ENCODE measurements around the gene C20orf96.

The C20orf96 gene

DNA sequence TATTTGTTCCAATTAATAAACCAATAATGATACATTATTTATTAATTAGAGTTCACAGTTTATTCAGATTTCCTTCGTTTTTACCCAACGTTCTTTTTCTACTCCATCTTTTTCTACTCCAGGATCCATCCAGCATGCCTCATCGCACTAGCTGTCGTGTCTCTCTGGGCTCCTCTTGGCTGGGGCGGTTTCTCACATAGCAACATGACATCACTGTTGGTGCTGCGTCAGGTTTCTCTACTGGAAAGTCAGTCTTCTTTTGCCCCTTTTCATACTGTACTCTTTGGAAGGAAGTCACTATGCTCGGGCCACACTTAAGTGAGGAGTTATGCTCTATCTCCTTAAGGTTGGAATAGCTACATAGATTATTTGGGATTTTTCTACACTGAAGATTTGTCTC, 21.1 kb upstream of the C20orf96 start:
- no peak for DNase-seq

DNA sequence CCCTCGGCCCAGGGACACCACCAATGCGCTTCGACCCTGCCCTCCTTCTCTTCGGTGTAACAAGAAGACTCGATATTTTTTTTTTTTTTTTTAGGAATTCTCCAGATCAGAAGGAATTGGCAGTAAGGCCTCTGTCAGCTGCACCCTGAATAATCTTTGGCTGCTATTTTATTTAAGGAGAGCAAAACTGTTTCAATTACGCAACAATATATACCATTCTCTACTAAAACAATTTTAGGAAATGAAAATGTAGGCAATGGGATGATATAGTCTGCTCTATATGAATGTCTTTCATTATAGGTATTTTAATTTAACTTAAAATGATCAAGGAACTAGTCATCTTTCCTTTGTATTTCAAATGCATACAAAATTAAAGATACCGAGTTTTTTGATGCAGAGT, 20.1 kb upstream of the C20orf96 start:
- no peak for DNase-seq

DNA sequence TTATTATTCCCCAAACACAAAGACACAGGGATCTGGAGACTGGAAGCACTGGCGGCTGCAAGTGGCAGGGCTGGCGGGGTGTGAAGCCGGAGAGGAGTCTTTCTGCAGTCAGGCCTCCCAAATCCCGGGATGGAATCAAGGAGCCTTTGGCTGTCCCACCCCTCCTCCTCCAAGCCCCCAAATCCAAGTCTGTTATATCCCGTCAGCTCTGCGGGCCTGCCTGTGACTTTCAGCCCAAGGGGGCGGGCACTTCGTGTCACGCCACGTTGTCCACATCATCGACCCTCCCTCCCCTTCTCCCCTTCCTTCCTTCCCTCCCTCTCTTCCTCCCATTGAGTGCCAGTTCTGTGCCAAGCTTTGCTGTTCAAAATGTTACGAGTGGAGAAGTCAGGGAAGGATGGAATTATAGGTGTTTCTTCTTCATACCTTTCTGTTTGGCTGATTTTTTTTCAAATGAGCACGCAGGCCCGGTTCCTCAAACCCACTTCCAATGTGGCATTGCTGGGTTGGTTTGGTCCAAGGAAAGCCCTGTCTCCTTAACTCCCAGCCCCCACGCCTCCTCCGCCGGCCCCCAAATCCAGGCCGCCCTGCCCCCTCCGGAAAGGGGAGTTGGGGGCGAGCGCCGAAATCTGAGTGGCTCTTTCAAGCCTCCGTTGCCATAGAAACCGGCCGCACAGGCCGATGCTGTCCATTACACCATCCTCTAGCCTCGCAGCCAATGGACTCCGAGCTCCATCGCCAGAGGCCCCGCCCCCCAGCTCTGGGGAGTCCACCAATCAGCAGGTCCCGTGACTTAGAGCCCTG, 19.5 kb upstream of the C20orf96 start:
- DNase-seq = peak; percentile 80

DNA sequence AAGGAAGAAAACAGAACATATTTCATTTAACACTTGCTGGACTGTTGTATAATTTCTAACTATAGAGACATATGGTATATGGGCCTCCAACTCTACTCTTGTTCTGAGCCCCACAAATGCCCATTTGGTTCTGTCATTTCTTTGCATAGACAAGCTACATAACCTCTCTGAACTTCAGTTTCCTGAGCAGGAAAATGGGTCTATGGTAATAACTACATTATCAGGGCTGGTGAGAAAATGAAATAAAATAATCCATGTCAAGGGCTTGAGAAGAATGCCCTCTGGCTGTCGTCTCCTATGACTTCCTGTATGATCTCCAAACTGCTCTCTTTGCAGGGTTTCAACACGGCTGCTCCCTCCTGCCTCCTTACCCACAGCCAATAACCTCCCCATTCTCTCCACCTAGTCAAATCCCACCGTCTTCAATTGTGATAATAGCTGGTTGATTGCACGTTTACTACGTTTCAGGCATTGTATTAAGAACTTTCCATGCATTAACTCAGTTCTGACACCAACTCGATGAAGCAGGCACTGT, 18.8 kb upstream of the C20orf96 start:
- no peak for DNase-seq

DNA sequence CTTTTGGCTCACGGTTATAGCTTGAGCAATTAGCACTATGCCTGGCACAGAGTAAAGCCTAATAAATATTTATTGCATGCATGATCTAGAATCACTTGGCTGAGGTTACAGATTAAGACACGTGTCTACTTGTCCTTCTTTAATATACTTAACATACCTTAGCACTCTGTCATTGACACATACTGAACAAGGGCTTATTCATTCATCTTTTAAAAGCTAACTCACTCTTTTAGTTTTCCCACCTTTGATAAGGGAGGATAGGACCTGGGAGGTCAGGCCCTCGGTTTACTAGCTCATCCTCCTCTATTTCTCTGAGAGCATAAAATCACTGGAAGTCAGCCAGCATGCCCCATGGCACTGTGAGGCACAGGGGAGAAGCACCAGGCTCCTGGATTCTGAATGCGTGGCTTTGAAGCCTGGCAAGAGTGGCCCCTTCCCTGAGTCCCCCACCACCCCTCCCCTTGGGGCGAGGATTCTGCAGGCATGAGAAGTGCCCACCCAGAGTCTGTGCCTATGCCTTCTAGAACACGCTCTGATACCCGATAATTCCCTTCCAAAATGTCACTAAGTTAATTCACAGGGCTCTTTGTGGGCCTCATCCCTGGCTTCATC, 18.0 kb upstream of the C20orf96 start:
- no peak for DNase-seq

DNA sequence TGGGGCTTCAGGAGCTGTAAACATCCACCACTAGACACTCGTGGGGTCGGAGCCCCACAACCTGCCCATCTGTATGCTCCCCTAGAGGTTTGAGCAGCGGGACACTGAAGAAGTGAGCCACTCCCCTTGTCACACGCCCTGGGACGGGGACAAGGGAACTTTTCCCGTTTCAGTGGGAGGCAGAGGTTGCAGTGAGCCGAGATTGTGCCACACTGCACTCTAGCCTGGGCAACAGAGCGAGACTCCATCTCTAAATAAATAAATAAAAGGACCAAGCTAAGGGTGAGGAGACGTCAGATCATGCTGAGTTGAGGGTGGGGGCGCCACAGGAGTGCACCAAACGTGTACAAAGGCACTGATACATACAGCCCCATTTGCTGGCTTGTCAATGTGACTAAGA, 15.2 kb upstream of the C20orf96 start:
- no peak for DNase-seq

DNA sequence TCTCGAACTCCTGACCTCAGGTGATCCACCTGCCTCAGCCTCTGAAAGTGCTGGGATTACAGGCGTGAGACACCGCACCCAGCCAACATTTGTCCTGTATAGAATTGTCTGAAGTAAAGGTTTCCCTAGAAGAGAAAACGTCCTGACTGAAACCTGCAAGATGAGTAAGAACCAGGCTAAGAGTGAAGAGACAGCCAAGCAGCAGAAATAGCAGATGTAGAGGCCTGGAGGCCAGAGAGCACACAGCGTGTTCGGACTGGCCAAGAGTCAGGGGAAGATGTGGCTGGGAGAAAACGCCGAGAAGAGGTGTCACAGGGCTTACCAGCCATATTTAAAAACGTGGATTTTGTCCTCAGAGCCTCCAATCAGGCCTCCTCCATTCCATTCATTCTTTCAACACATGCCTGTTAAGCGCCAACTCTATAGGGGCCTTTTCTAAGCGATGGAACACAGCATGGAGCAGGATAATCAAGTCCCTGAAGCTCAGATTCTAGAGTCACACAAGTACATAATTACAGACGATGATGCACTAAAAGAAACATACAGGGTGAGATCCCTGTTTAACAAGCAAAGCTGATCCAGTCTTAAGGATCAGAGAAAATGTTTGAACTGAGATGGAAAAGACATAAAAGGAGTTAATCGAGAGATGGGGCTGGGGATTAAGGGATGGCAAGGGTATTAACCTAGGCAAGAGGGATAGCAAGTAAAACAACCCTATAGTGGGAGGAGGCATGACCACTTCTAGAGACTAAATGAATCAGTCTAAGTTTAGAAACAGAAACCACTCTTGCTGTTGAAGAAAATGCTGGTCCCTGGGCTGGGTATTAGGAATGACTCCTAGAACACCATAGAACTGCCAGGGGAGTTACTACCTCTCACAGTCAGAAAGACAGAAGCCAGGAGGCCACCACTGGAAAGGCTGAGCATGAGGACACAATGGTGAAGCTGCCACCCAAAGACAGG, 11.6 kb upstream of the C20orf96 start:
- no peak for DNase-seq

DNA sequence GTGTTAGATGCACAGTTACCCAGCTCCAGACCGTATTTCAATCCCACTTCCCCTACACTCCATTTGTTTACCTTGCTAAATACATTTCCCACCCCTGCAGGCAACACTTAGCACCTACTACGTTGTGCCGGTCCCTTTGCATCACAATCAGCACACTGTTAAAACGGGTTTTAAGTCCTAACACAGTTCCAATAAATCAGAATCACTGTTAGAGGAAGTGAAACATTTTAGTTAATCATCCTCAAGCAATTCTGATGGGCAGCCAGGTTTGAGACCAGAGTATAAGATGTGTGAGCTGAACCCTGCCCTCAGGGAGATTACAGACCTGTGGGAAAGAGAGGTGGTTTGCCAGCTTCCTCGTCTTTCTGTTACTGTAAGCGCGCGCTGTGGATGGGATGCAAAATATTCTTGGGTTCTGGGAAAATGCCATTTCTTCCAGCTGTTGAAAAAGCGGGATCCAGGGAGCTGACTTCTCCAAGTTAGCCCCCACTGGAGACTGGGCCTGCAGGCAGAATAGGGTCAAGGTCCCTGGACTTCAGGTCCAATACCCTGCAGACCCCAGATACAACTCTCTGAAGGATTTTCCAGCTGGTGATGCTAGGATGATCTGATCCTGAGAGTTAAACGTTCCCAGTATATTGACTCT, 9.9 kb upstream of the C20orf96 start:
- no peak for DNase-seq

DNA sequence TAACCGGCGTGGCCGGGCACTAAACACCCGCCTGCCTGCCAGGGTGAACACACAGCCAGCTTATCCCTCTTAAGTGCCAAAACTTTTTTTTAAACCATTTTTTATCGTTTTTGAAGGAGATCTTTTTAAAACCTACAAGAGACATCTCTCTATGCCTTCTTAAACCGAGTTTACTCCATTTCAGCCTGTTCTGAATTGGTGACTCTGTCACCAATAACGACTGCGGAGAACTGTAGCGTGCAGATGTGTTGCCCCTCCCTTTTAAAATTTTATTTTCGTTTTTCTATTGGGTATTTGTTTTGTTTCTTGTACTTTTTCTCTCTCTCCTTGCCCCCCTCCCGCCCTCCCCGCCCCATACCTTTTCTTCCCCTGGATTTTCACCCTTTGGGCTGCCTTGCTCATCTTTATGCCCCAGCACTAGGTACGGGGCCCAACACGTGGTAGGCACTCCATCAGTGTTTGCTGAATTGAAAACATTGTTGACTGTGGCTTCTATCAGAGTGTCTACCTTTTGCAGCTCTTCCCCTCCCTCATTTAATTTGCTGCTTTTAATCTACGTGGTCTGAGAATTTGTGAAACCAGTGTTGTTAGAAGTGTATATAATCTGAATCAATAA, 8.3 kb upstream of the C20orf96 start:
- no peak for DNase-seq

DNA sequence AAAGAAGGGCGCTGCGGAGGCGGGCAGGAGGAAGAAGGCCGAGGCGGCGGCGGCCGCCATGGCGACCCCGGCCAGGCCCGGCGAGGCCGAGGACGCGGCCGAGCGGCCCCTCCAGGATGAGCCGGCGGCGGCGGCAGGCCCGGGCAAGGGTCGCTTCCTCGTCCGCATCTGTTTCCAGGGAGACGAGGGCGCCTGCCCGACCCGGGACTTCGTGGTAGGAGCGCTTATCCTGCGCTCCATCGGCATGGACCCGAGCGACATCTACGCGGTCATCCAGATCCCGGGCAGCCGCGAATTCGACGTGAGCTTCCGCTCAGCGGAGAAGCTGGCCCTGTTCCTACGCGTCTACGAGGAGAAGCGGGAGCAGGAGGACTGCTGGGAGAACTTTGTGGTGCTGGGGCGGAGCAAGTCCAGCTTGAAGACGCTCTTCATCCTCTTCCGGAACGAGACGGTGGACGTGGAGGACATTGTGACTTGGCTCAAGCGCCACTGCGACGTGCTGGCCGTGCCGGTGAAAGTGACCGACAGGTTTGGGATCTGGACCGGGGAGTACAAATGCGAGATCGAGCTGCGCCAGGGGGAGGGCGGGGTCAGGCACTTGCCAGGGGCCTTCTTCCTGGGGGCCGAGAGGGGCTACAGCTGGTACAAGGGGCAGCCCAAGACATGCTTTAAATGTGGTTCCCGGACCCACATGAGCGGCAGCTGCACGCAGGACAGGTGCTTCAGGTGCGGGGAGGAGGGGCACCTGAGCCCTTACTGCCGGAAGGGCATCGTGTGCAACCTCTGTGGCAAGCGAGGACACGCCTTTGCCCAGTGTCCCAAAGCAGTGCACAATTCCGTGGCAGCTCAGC, 7.6 kb upstream of the C20orf96 start:
- DNase-seq = peak; percentile 32

DNA sequence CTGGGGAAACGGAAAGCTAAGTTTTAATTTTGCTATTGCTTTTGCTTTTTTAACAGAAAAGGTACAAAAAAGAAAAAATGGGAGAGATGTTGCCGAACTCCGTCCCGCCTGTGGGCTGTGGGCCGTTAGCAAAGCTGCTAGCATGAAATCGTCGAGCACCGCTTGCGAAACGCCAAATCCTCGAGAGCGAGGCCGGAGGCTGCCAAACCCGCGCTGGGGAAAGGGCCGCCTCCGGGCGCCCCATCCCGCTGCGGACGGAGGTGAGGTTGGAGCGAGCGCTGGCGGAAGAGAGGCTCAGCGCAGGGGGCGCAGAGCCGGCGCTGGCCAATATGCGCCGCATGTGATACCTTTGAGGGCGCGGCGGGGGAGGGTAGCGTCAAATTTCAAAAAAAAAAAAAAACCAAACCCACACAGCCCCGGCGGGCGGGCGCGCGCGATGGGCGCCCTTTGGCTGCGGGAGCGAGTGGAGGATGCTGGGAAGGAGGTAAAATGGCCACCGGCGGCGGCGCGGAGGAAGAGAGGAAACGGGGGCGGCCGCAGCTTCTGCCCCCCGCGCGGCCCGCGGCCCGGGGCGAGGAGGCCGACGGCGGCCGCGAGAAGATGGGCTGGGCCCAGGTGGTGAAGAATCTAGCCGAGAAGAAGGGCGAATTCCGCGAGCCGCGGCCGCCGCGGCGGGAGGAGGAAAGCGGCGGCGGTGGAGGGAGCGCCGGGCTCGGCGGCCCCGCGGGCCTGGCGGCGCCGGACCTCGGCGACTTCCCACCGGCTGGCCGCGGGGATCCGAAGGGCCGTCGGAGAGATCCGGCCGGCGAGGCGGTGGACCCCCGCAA, 6.8 kb upstream of the C20orf96 start, which contains the start of gene ZCCHC3:
Gene ZCCHC3 (plus strand): TSS at position 473 of the 827 bp plus-strand sequence. CDS start 17 bp downstream, at position 490.
- peak; percentile 81 for DNase-seq

DNA sequence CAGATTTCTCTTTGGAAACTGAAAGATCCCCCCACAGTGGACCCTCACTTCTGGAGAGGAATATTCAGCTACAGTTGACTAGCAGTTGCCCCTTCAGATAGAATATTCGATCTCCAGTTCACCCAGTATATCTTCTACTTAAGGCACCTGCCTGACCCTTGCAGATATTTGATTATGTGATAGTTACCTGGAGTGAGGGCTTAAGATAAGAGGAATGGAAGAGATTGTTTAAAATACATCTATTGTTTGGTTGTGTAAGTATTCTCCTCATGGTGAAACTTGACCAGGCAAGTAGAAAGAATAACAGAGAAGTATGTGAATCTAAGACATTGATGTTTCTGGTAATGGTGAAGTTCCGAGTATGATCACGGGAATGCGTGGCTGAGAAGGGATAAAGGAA, 5.3 kb upstream of the C20orf96 start:
- DNase-seq = no peak

DNA sequence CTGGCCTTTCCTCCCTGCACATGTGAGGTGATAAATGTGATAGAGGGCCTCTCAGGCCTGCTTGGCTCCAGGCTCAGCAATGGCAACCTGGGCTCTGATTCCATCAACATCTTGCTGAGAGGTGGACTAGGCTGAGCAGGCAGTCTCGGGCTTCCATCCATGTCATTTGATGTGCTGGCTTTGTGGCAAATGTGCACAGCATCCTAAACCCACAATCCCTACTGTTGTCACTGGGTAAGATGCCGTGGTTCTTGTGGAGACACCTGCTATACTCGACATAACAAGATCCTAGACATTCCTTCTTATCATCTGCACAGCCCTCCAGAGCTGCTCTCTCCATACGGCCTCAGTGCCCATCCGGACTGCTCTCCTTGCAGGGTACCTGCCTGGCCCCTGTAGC, 4.1 kb upstream of the C20orf96 start:
- no peak for DNase-seq

DNA sequence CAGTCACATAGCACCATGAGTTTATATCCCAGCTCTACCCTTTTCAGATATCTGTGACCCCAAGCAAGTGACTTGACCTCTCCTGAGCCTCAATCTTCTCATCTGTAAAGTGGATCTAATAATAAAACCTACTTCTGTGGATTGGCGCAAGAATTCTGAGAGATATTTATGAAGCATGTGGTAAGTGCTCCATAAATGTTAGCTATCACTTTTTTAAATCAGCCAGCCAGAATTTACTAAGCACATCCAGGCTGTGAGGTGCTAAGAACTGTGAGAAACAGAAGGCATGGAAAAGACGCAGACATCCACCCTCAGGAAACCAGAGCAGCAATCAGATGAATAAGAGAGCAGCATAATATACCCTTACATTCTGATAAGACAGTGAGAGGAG, 862 bp downstream of the C20orf96 start:
- DNase-seq = no peak

DNA sequence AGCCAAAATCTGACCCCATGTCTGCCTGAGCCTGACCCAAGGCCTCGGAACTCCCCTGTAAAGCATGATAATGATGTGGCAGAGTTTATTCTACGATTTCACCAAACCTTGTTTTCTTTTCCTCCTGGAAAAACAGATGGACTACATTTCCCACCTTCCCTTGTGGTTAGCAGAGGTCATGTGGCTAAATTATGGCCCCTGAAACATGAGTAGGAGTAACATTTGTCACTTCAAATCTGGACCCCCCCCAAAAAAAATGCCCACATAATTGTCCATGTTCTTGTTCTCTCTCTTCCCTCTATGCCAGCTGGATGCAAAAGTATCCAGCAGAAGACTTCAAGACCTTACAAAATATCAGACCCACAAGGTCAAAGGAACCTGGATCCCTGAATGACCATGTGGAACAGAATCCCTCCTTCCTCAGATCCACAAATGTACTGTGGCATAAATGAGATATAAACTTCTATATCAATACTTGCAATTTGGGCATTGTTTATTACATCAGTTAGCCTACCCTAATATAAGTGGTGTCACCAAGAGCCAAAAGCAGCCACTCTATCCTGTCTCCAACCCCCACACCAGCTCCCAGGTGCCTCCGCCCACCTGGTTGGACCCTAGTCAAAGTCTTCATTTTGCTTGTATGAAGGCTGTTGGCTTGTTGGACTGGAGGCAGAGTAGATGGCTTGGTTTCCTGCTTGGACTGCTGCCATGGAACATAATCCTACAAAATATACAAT, 1.4 kb downstream of the C20orf96 start:
- no peak for DNase-seq

DNA sequence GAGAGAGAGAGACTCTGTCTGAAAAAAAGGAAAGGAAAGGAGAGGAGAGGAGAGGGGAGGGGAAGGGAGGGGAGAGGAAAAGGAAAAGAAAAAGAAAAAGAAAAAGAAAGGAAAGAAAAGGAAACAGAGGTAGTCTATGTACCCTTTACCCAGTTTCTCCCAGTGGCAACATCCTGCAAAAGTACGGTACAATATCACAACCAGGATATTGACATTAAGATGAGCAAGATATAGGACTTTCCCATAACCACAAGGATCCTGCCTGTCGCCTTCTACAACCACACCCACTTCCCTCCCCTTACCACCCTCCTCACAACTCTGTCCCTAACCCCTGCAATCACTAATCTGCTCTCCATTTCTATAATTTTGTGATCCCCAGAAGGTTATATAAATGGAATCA, 4.0 kb downstream of the C20orf96 start:
- DNase-seq = no peak

DNA sequence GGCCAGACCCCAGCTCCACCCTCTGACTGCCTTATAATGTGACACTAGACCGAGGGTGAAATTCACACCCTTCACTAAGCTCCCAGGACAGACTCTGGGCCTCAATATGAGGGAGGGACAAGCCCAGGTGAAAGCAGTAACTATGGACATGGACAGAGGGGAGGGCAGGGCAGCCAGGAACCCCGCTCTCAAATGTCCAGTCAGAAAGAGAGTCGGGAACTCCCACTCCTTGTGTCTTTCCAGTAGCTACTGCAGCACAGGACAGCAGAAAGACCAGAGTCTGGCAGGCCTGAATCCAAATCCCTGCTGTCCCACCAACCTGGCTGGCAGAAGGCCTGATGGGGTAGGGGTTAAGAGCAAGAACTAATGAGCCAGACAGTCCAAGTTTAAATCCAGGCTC, 6.4 kb downstream of the C20orf96 start:
- DNase-seq = no peak

DNA sequence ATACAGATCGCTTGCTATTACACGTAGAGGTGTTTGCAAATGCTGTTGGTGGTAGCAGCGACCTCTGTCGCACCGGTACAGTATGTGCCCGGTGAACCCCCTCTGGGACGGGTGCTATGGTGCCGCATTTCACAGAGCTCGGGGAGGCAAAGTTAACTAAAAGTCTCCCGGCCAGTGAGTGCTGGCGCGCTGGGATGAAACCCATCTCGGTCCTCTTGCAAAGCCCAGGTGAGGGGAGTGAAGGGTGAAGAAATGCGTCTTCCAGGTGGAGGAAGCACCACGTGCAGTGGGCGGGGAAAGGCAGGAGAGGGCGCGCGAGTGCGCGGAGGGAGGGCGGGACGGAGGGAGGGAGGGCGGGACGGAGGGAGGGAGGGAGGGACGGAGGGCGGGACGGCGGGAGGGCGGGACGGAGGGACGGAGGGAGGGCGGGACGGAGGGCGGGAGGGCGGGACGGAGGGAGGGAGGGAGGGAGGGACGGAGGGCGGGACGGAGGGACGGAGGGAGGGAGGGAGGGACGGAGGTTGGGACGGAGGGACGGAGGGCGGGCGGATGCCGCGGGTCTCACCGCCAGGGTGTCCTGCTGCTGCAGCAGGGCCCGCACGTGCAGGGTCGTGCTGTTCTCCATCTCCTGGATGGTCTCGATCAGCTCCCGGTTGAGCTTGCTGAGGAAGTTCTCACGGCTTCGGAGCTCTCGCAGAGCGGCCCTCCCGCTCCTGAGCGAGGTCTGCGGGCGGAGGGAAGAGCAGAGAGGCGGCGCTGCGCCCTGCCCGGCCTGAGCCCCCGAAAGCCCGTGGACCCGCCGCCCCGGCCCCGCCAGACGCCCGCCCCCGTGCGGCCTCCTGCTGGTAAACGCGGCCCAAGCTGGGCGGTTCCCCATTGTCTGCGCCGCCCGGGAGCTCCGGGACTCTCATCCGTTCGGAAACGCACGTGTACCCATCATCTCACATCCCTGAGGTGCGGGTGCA, 11.7 kb downstream of the C20orf96 start:
- no peak for DNase-seq
